Left renal pelvis (tissue), 4 donors: Measurements from ENCODE around the gene CKAP2L. TPM values are rescaled to one million over a fixed set of nuclear protein-coding genes. Genes with fewer than 3 reads are reported as not detected.

Experiments
- DNase-seq, 4 donors: peaks; one replicate each; pipeline ENCODE4 v3.0.0-alpha.2; 2013; ENCODE audit warnings: low read depth in 4 of 4, low spot score in 3 of 4
- polyA plus RNA-seq, 4 donors: library from polyadenylated mRNA; unstranded; fragments of 120-200 nt; gene quantifications; one replicate each; pipeline ENCODE4 v1.2.1, GENCODE V29; 2013; ENCODE audit not compliant: insufficient read length in 4 of 4

The CKAP2L gene
- polyA plus RNA-seq, 4 donors, result 13.4 to 18.8 (median 16.2) TPM

DNA sequence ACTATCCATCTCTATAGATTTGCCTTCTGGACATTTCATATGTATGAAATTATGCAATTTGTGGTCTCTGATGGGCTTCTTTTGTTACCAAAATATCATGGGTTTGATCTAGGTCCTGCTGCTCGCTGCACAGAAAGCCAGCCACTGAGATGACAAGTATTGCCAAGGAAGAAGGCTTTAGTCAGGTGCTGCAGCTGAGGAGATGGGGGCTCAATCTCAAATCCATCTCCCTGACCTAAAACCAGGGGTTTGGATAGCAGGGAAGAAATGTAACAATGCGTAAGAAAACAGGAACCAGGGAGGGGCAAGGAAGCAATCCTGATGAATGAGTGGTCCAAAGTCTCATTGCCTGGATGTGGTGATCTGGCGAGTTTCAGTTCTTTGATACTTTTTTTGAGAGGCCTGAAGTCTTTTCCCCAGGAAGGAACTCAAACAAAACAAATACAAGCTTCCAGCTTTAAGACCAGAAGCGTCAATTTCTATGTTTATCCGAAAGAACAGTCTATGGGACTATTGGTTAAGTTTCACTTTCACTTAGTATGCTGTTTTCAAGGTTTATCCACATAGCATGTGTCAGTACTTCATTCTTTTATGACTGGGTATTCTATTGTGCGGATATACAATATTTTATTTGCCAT, 3.4 kb upstream of the CKAP2L start:
- DNase-seq, result no peak

- DNase-seq, result no peak
These were observed 842 bp upstream of the CKAP2L start for GRCh38 chr2:112765251-112765650.

GRCh38 chr2:112762276-112762675, 2.1 kb downstream of the CKAP2L start:
- no peak for DNase-seq

DNA sequence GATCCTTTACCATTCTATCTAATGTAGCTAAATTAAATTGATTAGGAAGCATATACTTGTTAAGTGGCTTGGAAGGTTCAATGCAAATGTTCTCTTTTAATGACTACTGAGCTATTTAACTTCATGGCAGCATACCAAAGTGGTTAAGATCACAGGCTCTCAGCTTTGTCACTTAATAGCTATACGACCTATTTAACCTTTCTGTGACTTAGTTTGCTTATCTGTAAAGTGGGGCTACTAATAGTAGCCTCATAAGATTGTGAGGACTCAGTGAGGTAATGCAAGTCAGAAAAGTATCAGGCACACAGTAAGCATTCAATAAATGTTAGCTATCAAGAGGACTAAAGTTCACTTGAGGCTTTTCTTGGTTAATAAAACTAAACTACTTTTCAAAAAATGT, 4.3 kb downstream of the CKAP2L start:
- DNase-seq, result no peak

- DNase-seq, result no peak
These were observed 5.7 kb downstream of the CKAP2L start for GRCh38 chr2:112758711-112759110.

DNA sequence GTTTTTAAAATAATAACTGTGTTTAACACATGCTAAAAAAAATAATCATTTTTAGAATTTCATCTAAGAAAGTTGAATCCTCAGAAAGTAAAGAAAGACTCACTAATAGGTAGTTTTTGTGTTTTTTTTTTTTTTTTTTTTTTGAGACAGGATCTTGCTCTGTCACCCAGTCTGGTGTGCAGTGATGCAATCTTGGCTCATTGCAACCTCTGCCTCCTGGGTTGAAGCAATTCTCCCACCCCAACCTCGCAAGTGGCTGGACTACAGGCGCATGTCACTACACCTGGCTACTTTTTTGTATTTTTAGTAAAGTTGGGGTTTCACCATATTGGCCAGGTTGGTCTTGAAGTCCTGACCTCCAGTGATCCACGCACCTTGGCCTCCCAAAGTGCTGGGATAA, 7.1 kb downstream of the CKAP2L start:
- no peak for DNase-seq

DNA sequence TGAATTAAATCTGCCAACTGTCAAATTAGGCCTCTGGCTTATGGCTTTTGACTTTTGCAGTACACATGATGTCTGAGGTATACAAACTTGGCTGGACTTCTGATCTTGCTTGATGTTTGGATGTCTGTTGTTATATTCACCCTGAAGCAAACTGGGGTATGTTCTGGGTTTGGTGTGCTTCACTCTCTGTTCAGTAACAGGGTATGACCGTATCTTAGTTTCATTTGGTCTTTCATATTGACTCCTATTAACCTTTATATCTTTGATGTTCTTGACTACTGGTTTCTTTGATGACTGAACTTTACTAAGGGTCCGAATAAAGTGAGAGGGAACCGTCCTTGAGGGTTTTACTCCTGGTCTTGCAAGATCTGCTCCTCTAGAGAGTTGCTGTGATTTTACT, 8.2 kb downstream of the CKAP2L start:
- no peak for DNase-seq

GRCh38 chr2:112755444-112755843, 9.0 kb downstream of the CKAP2L start:
- DNase-seq, result no peak

DNA sequence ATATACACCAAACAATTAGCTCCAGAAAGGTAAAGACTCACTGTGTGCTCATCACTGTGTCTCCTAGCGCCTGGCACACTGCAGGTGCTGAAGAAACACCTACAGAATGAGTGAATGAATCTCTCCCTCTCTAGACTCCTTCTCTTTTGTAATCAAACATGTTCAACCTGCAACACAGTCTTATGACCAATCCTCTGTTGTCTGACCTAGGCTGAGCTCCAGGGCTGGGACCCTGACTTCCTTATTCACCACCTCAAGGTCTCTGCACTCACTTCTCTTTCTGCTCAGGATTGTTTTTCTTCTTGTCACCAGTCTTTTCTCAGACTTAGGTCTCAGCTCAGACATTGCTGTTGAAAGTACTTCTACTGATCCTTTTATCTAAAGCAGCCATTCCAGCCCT, 9.8 kb downstream of the CKAP2L start:
- DNase-seq, result no peak

DNA sequence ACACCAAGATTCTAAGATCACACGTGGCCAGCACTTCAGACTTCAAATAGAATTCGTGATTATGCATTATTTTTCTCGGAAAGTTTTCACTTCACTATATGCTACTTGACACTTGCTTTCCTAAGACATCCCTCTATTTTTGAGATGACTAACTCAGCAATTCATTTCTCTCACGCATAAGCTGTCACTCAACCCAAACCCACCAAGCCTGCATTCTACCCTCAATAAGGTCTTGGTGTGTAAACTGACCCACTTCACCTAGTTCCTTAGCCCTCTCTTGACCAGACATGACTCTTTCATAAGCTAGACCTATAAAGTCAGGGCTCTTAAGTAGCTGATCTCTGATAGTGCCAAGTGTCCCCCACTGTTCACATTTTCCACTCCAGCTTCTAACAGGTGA, 11.7 kb downstream of the CKAP2L start:
- DNase-seq, result no peak

- DNase-seq, result no peak
These were observed 12.8 kb downstream of the CKAP2L start for GRCh38 chr2:112751451-112752197.

DNA sequence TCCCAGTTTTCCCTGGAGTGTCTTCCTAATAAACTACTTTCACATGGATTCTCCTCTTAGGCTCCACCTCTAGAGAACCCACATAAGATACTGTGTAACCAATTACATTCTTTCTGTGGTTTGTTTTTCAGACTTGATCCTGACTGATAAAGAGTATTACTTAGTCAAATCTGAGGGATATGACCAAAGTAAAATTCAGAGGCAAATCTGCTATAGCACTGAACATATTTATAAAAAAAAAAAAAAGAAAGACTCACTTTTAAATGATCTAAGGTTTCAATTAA, 13.9 kb downstream of the CKAP2L start:
- DNase-seq, result no peak

DNA sequence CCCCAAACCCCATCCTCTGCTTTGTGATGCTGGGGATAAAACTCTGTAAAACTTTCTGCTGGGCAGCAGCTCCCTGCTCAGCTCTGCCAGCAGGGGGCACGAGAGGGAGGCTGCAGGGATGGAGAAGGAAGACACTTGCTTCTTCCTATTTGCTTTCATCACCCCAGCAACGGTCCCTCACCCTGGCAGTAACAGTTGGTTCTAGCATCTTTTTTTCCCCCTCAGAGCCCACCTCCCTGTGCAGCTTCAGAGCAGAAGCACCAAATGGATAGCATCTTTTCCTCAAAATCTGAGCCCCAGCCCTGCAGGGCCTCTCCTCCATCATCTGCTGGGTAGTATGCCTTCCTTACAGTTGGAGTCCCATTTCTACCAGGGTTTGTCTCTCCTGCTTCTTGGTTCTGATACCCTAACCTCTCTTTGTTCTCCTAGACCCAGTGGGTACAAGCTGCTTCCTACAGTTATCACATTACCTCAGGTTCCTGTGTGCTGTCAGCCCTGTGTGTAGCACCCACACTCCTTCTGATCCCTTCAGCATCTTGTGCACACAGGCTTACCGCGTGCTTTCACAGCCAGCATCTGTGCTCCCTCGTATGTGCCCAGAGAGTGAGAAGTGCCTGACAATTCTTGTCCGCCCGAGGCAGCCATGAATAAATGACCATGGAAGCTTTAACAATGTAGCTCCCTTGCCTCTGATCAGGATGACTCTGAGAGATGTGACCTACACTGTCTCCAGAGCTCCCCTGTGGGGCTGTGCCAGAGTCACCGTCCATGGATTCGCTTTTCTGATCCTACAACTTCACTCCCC, 14.5 kb downstream of the CKAP2L start:
- DNase-seq, result peak in 1 of 4 donors; percentile 29

DNA sequence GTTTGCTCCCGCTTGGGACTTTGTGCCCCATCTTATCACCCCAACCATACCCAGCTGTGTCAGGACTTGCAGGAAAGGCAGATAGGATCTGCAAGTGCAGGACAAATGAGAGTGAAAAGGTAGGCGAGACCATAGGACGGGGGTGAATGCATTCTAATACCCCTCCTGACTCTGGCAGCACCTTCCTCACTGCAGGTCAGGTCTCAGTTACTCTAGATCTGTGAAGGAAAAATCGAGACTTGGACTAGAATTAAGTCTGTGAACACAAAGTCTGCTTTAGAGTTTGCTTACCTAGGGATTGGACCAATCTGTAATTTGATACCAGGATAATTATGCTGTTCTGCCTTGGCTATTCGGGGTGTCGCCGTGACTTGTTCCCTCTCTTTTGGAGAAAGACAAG, 23.9 kb downstream of the CKAP2L start:
- DNase-seq, result no peak

GRCh38 chr2:112737542-112738232, 26.7 kb downstream of the CKAP2L start:
- no peak for DNase-seq

DNA sequence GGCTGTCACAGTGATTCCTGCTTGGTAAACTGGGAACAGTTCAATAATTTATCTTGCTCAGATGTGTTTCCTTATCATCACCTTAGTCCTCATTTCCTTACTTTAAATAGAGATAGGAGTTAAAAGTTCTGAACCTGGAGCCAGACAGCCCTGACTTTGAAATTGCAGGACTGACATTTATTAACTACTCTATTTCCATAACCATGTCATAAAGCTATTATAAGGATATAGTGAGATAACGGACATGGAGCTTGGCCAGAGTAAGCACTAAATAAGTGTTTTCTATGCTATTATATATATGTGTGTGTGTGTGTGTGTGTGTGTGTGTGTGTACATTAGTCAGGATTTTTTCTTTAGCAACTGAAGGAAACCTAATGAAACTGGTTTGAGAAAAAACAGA, 30.5 kb downstream of the CKAP2L start:
- no peak for DNase-seq

DNA sequence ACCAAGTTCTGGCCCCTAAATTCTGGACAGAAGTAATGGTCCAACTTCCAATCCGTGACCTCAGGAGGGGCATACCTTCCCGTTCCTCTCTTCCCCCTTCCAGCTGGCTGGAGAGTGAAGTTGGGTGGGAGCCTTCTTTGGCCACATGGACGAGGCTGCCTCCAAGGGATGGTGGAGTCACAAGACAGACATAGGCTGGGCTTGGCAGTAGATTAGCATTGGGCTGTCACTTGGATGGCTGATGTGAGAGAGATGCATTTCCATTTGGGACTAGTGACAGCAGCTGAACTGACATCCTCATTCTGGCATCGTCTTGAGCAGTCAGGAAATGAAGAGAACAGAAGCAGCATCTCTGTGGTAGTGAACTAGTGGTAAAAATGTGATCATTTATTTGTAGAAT, 31.0 kb downstream of the CKAP2L start:
- no peak for DNase-seq

DNA sequence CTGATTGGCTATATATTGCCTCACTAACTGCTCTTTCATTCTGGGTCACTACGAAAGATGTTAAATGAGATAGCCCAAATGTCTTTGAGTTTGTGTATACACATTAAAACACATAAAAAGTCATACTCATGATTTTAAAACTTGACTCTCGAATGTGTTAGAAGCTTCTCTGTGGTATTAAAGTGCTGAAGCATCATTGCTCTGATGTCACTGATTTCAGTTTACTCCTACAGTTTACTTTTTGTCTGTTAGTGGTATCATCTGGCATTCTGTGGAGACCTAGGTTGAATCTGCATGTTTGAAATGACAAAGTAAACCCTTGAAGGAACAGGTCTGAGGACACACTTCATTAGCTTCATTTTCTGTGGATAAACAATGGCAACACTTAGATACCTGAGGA, 32.9 kb downstream of the CKAP2L start:
- no peak for DNase-seq

DNA sequence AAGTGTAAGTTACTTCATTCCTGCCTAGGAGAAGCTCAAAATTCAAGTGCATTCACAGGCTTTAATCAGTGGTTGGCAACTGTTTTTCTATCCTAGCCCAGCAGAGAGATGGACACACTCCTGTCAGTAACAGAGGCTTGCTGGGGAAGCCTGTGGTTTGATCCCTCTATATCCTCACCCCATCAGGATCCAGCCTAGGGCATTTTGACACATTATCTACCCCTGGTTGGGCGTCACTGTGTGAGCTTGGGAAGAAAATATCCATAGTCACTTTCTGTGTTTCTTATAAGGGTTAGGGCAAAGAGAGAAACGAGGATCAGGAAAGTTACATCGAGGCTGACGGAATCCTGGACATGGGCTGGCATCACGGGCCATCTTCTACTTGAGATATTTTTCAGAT, 33.6 kb downstream of the CKAP2L start:
- DNase-seq, result no peak

GRCh38 chr2:112730216-112730615, 34.2 kb downstream of the CKAP2L start:
- no peak for DNase-seq
